Activated CD4-positive, CD25-positive, alpha-beta regulatory T cell treated with anti-CD3 and anti-CD28 coated beads, Interleukin-2, amount 50 U/mL, for 72 hours (primary cell): ENCODE measurements around the gene ARMCX6.
"Not testable (repeated sequence)": the region's sequence is repeated elsewhere in the genome, so short reads cannot be mapped to it uniquely, and the experiment has no call there.

Experiments
- DNase-seq: peaks from one replicate; pipeline ENCODE4 v3.0.0; 2021

The ARMCX6 gene

GRCh38 chrX:101617211-101618191, at the start of gene ARMCX6:
Gene ARMCX6, minus strand, starts transcription at chrX:101618000. Its CDS starts 1,380 bp downstream, at chrX:101616620.
- peak; percentile 63 for DNase-seq

GRCh38 chrX:101659601-101660063, 41.8 kb upstream of the ARMCX6 start, which contains the start of gene ARMCX2:
Gene ARMCX2, minus strand, starts transcription at chrX:101659850. Its CDS starts 2,262 bp downstream, at chrX:101657588.
- DNase-seq, result no peak

- peak; percentile 61 for DNase-seq
Measured at GRCh38 chrX:101658661-101659491, 41.1 kb upstream of the ARMCX6 start.

GRCh38 chrX:101657495-101657894, 39.7 kb upstream of the ARMCX6 start:
- DNase-seq, result no peak

GRCh38 chrX:101656817-101657216, 39.0 kb upstream of the ARMCX6 start:
- no peak for DNase-seq

- DNase-seq, result no peak
Measured at GRCh38 chrX:101655534-101655933, 37.7 kb upstream of the ARMCX6 start.

GRCh38 chrX:101647716-101648115, 29.9 kb upstream of the ARMCX6 start:
- DNase-seq, result not testable (repeated sequence)

GRCh38 chrX:101642093-101642492, 24.3 kb upstream of the ARMCX6 start:
- DNase-seq, result no peak

- no peak for DNase-seq
Measured at GRCh38 chrX:101639583-101639982, 21.8 kb upstream of the ARMCX6 start.

- DNase-seq, result no peak
Measured at GRCh38 chrX:101619364-101619763, 1.6 kb upstream of the ARMCX6 start.

- DNase-seq, result no peak
Measured at GRCh38 chrX:101605728-101606127, 12.1 kb downstream of the ARMCX6 start.

- DNase-seq, result no peak
Measured at GRCh38 chrX:101605146-101605545, 12.7 kb downstream of the ARMCX6 start.

- DNase-seq, result no peak
Measured at GRCh38 chrX:101602077-101602476, 15.7 kb downstream of the ARMCX6 start.

GRCh38 chrX:101599592-101599991, 18.2 kb downstream of the ARMCX6 start:
- DNase-seq, result not testable (repeated sequence)

- no peak for DNase-seq
Measured at GRCh38 chrX:101595739-101596419, 21.9 kb downstream of the ARMCX6 start.
